ENCODE measurements around the gene MAPK11.

MAPK11 gene

GRCh38 chr22:50248196-50249081 is 21.7 kb downstream of the MAPK11 start:
- no peak overlapping the region for H3K23ac ChIP-seq (ENCODE audit: low read length in 2 of 2)
- H3K18ac ChIP-seq (ENCODE audit: low read depth in 1 of 2, low read length in 2 of 2): no peak overlapping the region
- H2AK5ac ChIP-seq (ENCODE audit: low read length, severe bottlenecking): no peak overlapping the region
- no peak overlapping the region for H3K27ac ChIP-seq (ENCODE audit: low read length, poor library complexity, severe bottlenecking)
- peaks cover 26 to 62% of the 10 kb centered on the region in 2 experiments for H3K36me3 ChIP-seq (ENCODE audit: control insufficient read depth in 1 of 2, insufficient read depth in 2 of 2, low read depth in 1 of 2, low read length in 2 of 2)
- H2BK15ac ChIP-seq (ENCODE audit: low read depth, poor library complexity, severe bottlenecking): no peak overlapping the region
- WGBS: 96% methylated on average over 27 of the region's 29 CpGs
- peak overlapping the region; percentile 41 for H3K9ac ChIP-seq (ENCODE audit: low read length)
- no peak overlapping the region for H2BK5ac ChIP-seq (ENCODE audit: low read depth, low read length, poor library complexity, severe bottlenecking)
- no peak overlapping the region for H4K91ac ChIP-seq (ENCODE audit: low read length)
- H3K4ac ChIP-seq (ENCODE audit: low read depth in 1 of 2, low read length in 2 of 2): no peak overlapping the region
- H3K4me3 ChIP-seq (ENCODE audit: insufficient read depth in 1 of 2, low read depth in 1 of 2, low read length in 2 of 2): no peak overlapping the region
- no peak for DNase-seq
- no peak overlapping the region for H2BK120ac ChIP-seq (ENCODE audit: low read depth, low read length)
- no peak overlapping the region for H4K8ac ChIP-seq (ENCODE audit: low read length)
- H2AFZ ChIP-seq (ENCODE audit: low read depth, low read length): no peak overlapping the region
- peaks cover 38% of the 10 kb centered on the region for H3K79me1 ChIP-seq (replicated peaks; ENCODE audit: low read length, poor library complexity, severe bottlenecking)
- H2BK12ac ChIP-seq (ENCODE audit: low read length in 2 of 2): no peak overlapping the region
- no peaks in the 10 kb centered on the region for H3K9me3 ChIP-seq (ENCODE audit: control insufficient read depth, low read length)
- no peaks in the 10 kb centered on the region for H3K27me3 ChIP-seq (ENCODE audit: control insufficient read depth in 1 of 2, insufficient read depth in 1 of 2, low read length in 2 of 2)
- peaks cover 50% of the 10 kb centered on the region for H3K4me1 ChIP-seq (ENCODE audit: control insufficient read depth, insufficient read depth, low read depth, low read length)
- H3K4me2 ChIP-seq (ENCODE audit: low read length, poor library complexity, severe bottlenecking): no peak overlapping the region
- no peak overlapping the region for H3K14ac ChIP-seq (ENCODE audit: low read length in 2 of 2)

GRCh38 chr22:50247748-50248147 is 22.4 kb downstream of the MAPK11 start:
- Histone ChIP-seq H3K36me3 (ENCODE audit: control insufficient read depth in 1 of 2, insufficient read depth in 2 of 2, low read depth in 1 of 2, low read length in 2 of 2) (peaks cover 26 to 55% of the 10 kb centered on the region in 2 experiments), H3K27ac (ENCODE audit: low read length, poor library complexity, severe bottlenecking) (no peak overlapping the region), H3K9ac (ENCODE audit: low read length) (peak overlapping the region; percentile 41), H2AK5ac (ENCODE audit: low read length, severe bottlenecking) (no peak overlapping the region), H2AFZ (ENCODE audit: low read depth, low read length) (no peak overlapping the region), H3K23ac (ENCODE audit: low read length in 2 of 2) (no peak overlapping the region), H3K79me1 (replicated peaks; ENCODE audit: low read length, poor library complexity, severe bottlenecking) (peaks cover 38% of the 10 kb centered on the region), H2BK12ac (ENCODE audit: low read length in 2 of 2) (peak overlapping the region in 1 of 2 experiments; percentile 1), H3K4me1 (ENCODE audit: control insufficient read depth, insufficient read depth, low read depth, low read length) (peaks cover 54% of the 10 kb centered on the region), H3K4me3 (ENCODE audit: insufficient read depth in 1 of 2, low read depth in 1 of 2, low read length in 2 of 2) (no peak overlapping the region), H3K4me2 (ENCODE audit: low read length, poor library complexity, severe bottlenecking) (no peak overlapping the region), H3K18ac (ENCODE audit: low read depth in 1 of 2, low read length in 2 of 2) (no peak overlapping the region), H2BK15ac (ENCODE audit: low read depth, poor library complexity, severe bottlenecking) (no peak overlapping the region), H4K8ac (ENCODE audit: low read length) (peak overlapping the region; percentile 22), H4K91ac (ENCODE audit: low read length) (peak overlapping the region; percentile 37), H3K4ac (ENCODE audit: low read depth in 1 of 2, low read length in 2 of 2) (no peak overlapping the region), H3K14ac (ENCODE audit: low read length in 2 of 2) (no peak overlapping the region), H3K27me3 (ENCODE audit: control insufficient read depth in 1 of 2, insufficient read depth in 1 of 2, low read length in 2 of 2) (no peaks in the 10 kb centered on the region), H2BK120ac (ENCODE audit: low read depth, low read length) (no peak overlapping the region), H3K9me3 (ENCODE audit: control insufficient read depth, low read length) (no peaks in the 10 kb centered on the region), H2BK5ac (ENCODE audit: low read depth, low read length, poor library complexity, severe bottlenecking) (no peak overlapping the region)
- peak; percentile 72 for DNase-seq
- WGBS: 72% methylated on average over 16 of the region's 16 CpGs

- Histone ChIP-seq H2AK5ac (ENCODE audit: low read length, severe bottlenecking) (no peak overlapping the region), H2BK5ac (ENCODE audit: low read depth, low read length, poor library complexity, severe bottlenecking) (no peak overlapping the region), H3K4ac (ENCODE audit: low read depth in 1 of 2, low read length in 2 of 2) (no peak overlapping the region), H2BK120ac (ENCODE audit: low read depth, low read length) (no peak overlapping the region), H3K9me3 (ENCODE audit: control insufficient read depth, low read length) (no peaks in the 10 kb centered on the region), H3K4me3 (ENCODE audit: insufficient read depth in 1 of 2, low read depth in 1 of 2, low read length in 2 of 2) (peak overlapping the region in 1 of 2 experiments; percentile 92), H3K23ac (ENCODE audit: low read length in 2 of 2) (no peak overlapping the region), H3K27me3 (ENCODE audit: control insufficient read depth in 1 of 2, insufficient read depth in 1 of 2, low read length in 2 of 2) (no peaks in the 10 kb centered on the region), H3K36me3 (ENCODE audit: control insufficient read depth in 1 of 2, insufficient read depth in 2 of 2, low read depth in 1 of 2, low read length in 2 of 2) (peaks cover 26 to 51% of the 10 kb centered on the region in 2 experiments), H3K79me1 (replicated peaks; ENCODE audit: low read length, poor library complexity, severe bottlenecking) (peaks cover 38% of the 10 kb centered on the region), H4K91ac (ENCODE audit: low read length) (peak overlapping the region; percentile 34), H3K14ac (ENCODE audit: low read length in 2 of 2) (no peak overlapping the region), H3K4me1 (ENCODE audit: control insufficient read depth, insufficient read depth, low read depth, low read length) (peaks cover 51% of the 10 kb centered on the region), H3K4me2 (ENCODE audit: low read length, poor library complexity, severe bottlenecking) (no peak overlapping the region), H3K27ac (ENCODE audit: low read length, poor library complexity, severe bottlenecking) (no peak overlapping the region), H2AFZ (ENCODE audit: low read depth, low read length) (no peak overlapping the region), H4K8ac (ENCODE audit: low read length) (peak overlapping the region; percentile 1), H2BK15ac (ENCODE audit: low read depth, poor library complexity, severe bottlenecking) (no peak overlapping the region), H2BK12ac (ENCODE audit: low read length in 2 of 2) (no peak overlapping the region), H3K18ac (ENCODE audit: low read depth in 1 of 2, low read length in 2 of 2) (no peak overlapping the region), H3K9ac (ENCODE audit: low read length) (no peak overlapping the region)
- DNase-seq: no peak
- WGBS: 95% methylated on average over 20 of the region's 20 CpGs
These were observed 23.7 kb downstream of the MAPK11 start for GRCh38 chr22:50246242-50247175.
